ENCODE measurements around the gene TECPR2.

Gene TECPR2

DNA sequence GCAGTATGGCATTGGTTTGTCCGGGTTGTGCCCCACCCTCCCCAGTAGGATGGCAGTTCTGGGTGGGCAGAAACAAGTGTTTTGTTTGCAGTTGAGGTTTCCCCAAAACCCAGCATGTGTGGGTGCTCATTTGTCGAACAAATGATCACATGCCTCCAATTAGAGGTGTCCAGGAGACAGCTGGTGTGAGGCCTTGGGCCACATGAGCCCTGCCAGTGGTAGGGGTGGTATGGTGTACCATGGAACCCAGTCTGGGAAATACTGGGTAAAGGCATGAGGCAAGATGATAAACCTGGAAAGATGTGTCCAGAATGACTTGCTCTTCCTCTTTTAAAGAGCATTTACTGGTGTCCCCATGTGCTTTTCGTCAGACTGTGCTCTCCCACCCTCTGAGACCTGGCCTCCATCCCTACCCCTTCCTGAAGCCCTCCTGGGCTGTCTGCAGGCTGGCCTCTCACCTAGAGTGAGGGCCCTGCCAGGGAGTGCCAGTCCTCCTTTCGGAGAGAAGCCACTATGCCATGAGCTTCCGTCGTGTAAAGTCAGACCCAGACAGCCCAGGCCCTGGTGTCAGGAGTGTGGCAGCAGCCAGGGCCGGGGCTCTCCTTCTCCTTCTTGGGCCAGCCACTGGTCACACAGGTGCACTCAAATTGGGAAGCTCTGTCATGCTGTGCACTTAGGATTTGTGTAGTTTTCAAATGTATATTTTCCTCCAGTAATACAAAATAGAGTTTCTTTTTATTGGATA, 129.2 kb downstream of the TECPR2 start:
- H3K27ac ChIP-seq = no peak overlapping the region
- no peak for TF ChIP-seq CTCF (IDR thresholded peaks at IDR 0.05)
- H3K4me3 ChIP-seq = no peak overlapping the region
- no peak for DNase-seq (ENCODE audit: low spot score)

- no peak for TF ChIP-seq CTCF (IDR thresholded peaks at IDR 0.05)
- DNase-seq (ENCODE audit: low spot score) = no peak
- no peak overlapping the region for H3K27ac ChIP-seq
- H3K4me3 ChIP-seq = no peak overlapping the region
Observed at GRCh38 chr14:102492531-102492910, 129.8 kb downstream of the TECPR2 start.

- H3K27ac ChIP-seq = no peak overlapping the region
Observed at GRCh38 chr14:102493096-102493495, 130.4 kb downstream of the TECPR2 start.

DNA sequence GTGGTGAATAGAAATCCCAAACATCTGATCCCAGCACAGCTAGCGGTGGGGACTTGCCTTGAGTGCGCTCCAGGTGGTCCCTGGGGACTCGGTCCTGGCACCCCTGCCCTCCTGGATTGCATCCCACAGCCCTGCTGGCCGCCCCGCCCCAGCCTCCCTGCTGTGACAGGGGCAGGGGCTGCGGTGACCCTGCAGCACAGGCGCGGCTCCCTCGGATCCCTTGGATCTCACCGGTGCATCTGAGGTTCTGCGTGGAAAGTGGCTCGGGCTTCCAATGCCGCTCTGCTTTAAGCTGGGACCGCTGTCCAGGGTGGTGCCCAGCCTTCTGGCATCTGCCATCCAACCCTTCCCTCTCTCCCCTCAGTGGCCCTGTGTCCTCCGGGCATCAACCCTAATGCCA, 130.8 kb downstream of the TECPR2 start:
- DNase-seq (ENCODE audit: low spot score) = no peak
- no peak for TF ChIP-seq CTCF (IDR thresholded peaks at IDR 0.05)
- H3K27ac ChIP-seq = no peak overlapping the region
- no peak overlapping the region for H3K4me3 ChIP-seq

More at GRCh38 chr14:102493096-102493495, 130.4 kb downstream of the TECPR2 start:
- TF ChIP-seq CTCF (IDR thresholded peaks at IDR 0.05) = no peak
- no peak for DNase-seq (ENCODE audit: low spot score)
- no peak overlapping the region for H3K4me3 ChIP-seq

GRCh38 chr14:102495491-102496330, 133.0 kb downstream of the TECPR2 start:
- no peak overlapping the region for H3K4me3 ChIP-seq
- no peak for TF ChIP-seq CTCF (IDR thresholded peaks at IDR 0.05)

DNA sequence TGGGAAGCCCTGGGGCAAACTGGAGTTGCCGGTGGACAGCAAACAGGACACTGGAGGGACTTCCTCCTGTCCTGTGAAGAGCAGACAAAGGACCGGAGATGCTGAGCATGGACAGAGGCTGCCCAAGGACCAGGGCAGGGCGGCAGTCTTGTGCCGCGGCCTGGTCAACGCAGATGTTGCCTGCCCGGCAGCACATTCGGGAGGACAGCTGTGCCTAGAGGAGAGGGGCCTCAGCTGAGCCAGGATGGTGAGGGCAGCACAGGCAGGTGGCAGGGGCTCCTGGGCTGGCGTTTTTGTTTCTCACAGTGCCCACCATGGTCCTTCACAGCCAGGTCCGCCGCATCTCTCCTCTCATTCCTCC, 133.6 kb downstream of the TECPR2 start:
- H3K27ac ChIP-seq = no peak overlapping the region
- H3K4me3 ChIP-seq = no peak overlapping the region
- no peak for DNase-seq (ENCODE audit: low spot score)
- TF ChIP-seq CTCF (IDR thresholded peaks at IDR 0.05) = no peak

More at GRCh38 chr14:102495491-102496330, 133.0 kb downstream of the TECPR2 start:
- DNase-seq (ENCODE audit: low spot score) = peak; percentile 72
- no peak overlapping the region for H3K27ac ChIP-seq

Measured in coronary artery (tissue), 2 donors.